Cardiac fibroblast (primary cell): ENCODE data around the gene SLC5A10.
A peak's percentile ranks its signal among the peaks of the same experiment; 100 is the strongest.

Experiments used
- DNase-seq, 2 donors: peaks; one replicate each; pipeline versions ENCODE4 v3.0.0 to v3.0.0-alpha.2; 2010; ENCODE audit warnings: low read depth in 2 of 2
- H3K4me3 ChIP-seq, 2 donors: replicated peaks in 1 of 2; 1 replicate in 1 of 2; 2 replicates in 1 of 2; pipeline ENCODE4 v1.5.1; 2011; ENCODE audit warnings: low read depth in 2 of 2, low read length in 2 of 2, mild to moderate bottlenecking in 2 of 2, moderate library complexity in 1 of 2
- CTCF ChIP-seq: IDR thresholded peaks from one replicate; pipeline ENCODE4 v1.5.1; 2011; ENCODE audit warnings: low read depth, mild to moderate bottlenecking, low read length, inconsistent platforms

SLC5A10 gene

GRCh38 chr17:18951941-18952842 is at the start of gene SLC5A10:
Gene SLC5A10, plus strand, starts transcription at chr17:18952165. Its CDS starts 41 bp downstream, at chr17:18952206.
- peak; percentile 28 for TF ChIP-seq CTCF
- DNase-seq: no peak
- H3K4me3 ChIP-seq: no peak within 1 kb of the TSS

- TF ChIP-seq CTCF: no peak
- no peak overlapping the region for H3K4me3 ChIP-seq
- no peak for DNase-seq
These were observed 47.5 kb upstream of the SLC5A10 start for GRCh38 chr17:18904482-18904881.

- no peak overlapping the region for H3K4me3 ChIP-seq
- no peak for TF ChIP-seq CTCF
- DNase-seq: no peak
These were observed 46.7 kb upstream of the SLC5A10 start for GRCh38 chr17:18905226-18905625.

GRCh38 chr17:18910326-18910725 is 41.6 kb upstream of the SLC5A10 start:
- H3K4me3 ChIP-seq: no peak overlapping the region
- no peak for TF ChIP-seq CTCF
- DNase-seq: no peak

- no peak for TF ChIP-seq CTCF
- no peak for DNase-seq
- no peak overlapping the region for H3K4me3 ChIP-seq
These were observed 41.1 kb upstream of the SLC5A10 start for GRCh38 chr17:18910881-18911280.

- no peak for TF ChIP-seq CTCF
- peak in 1 of 2 donors; percentile 12 for DNase-seq
- H3K4me3 ChIP-seq: no peak overlapping the region
These were observed 35.0 kb upstream of the SLC5A10 start for GRCh38 chr17:18916816-18917500.
